HG03342 (cell line): ENCODE results near the gene MIF.
"Not testable (repeated sequence)": the region's sequence is repeated elsewhere in the genome, so short reads cannot be mapped to it uniquely, and the experiment has no call there.

Experiments used
- ATAC-seq: cut with Tn5 transposase; IDR thresholded peaks from one replicate; pipeline ENCODE4 v1.9.1; 2021; ENCODE audit warnings: mild to moderate bottlenecking, moderate library complexity; ENCODE audit not compliant: unreplicated experiment

The MIF gene

GRCh38 chr22:23938328-23939016 lies 44.3 kb downstream of the MIF start:
- ATAC-seq = no peak

- no peak for ATAC-seq
Observed at GRCh38 chr22:23939017-23939357, 44.8 kb downstream of the MIF start.

- not testable (repeated sequence) for ATAC-seq
Observed at GRCh38 chr22:23940166-23940565, 46.0 kb downstream of the MIF start.
